Measurements from ENCODE around the gene POLK.

The POLK gene

GRCh38 chr5:75468593-75468992 is 43.1 kb upstream of the POLK start:
- H3K27me3 ChIP-seq (ENCODE audit: insufficient read depth, poor library complexity, severe bottlenecking), result no peaks in the 10 kb centered on the region
- peaks cover 6% of the 10 kb centered on the region for H3K4me1 ChIP-seq (ENCODE audit: insufficient read depth, poor library complexity, severe bottlenecking)
- H3K4me3 ChIP-seq (ENCODE audit: severe bottlenecking), result no peak overlapping the region
- peaks cover 5% of the 10 kb centered on the region for H3K36me3 ChIP-seq (ENCODE audit: low read depth)
- no peak for TF ChIP-seq CTCF (IDR thresholded peaks at IDR 0.05; ENCODE audit: poor library complexity, severe bottlenecking)
- DNase-seq (ENCODE audit: low spot score) (no peak), ATAC-seq (ENCODE audit: low read depth) (no peak)
- H3K9me3 ChIP-seq (ENCODE audit: severe bottlenecking), result peaks cover 12% of the 10 kb centered on the region
- H3K27ac ChIP-seq (ENCODE audit: poor library complexity, severe bottlenecking), result no peak overlapping the region

- no peak overlapping the region for H3K4me3 ChIP-seq (ENCODE audit: severe bottlenecking)
- no peak overlapping the region for H3K27ac ChIP-seq (ENCODE audit: poor library complexity, severe bottlenecking)
- TF ChIP-seq CTCF (IDR thresholded peaks at IDR 0.05; ENCODE audit: poor library complexity, severe bottlenecking), result no peak
- no peaks in the 10 kb centered on the region for H3K27me3 ChIP-seq (ENCODE audit: insufficient read depth, poor library complexity, severe bottlenecking)
- H3K9me3 ChIP-seq (ENCODE audit: severe bottlenecking), result peaks cover 12% of the 10 kb centered on the region
- H3K36me3 ChIP-seq (ENCODE audit: low read depth), result peaks cover 5% of the 10 kb centered on the region
- DNase-seq (ENCODE audit: low spot score) (no peak), ATAC-seq (ENCODE audit: low read depth) (no peak)
- H3K4me1 ChIP-seq (ENCODE audit: insufficient read depth, poor library complexity, severe bottlenecking), result peaks cover 2% of the 10 kb centered on the region
These were observed 42.7 kb upstream of the POLK start for GRCh38 chr5:75469017-75469416.

GRCh38 chr5:75471193-75471592 is 40.5 kb upstream of the POLK start:
- DNase-seq (ENCODE audit: low spot score), result no peak
- no peak for ATAC-seq (ENCODE audit: low read depth)
- Histone ChIP-seq H3K27ac (ENCODE audit: poor library complexity, severe bottlenecking) (no peak overlapping the region), H3K27me3 (ENCODE audit: insufficient read depth, poor library complexity, severe bottlenecking) (no peaks in the 10 kb centered on the region), H3K4me3 (ENCODE audit: severe bottlenecking) (no peak overlapping the region), H3K4me1 (ENCODE audit: insufficient read depth, poor library complexity, severe bottlenecking) (no peaks in the 10 kb centered on the region), H3K36me3 (ENCODE audit: low read depth) (peaks cover 5% of the 10 kb centered on the region), H3K9me3 (ENCODE audit: severe bottlenecking) (peaks cover 12% of the 10 kb centered on the region)
- TF ChIP-seq CTCF (IDR thresholded peaks at IDR 0.05; ENCODE audit: poor library complexity, severe bottlenecking), result no peak

GRCh38 chr5:75472973-75473372 is 38.7 kb upstream of the POLK start:
- no peak overlapping the region for H3K4me3 ChIP-seq (ENCODE audit: severe bottlenecking)
- H3K27ac ChIP-seq (ENCODE audit: poor library complexity, severe bottlenecking), result no peak overlapping the region
- no peaks in the 10 kb centered on the region for H3K4me1 ChIP-seq (ENCODE audit: insufficient read depth, poor library complexity, severe bottlenecking)
- no peaks in the 10 kb centered on the region for H3K27me3 ChIP-seq (ENCODE audit: insufficient read depth, poor library complexity, severe bottlenecking)
- peaks cover 5% of the 10 kb centered on the region for H3K36me3 ChIP-seq (ENCODE audit: low read depth)
- H3K9me3 ChIP-seq (ENCODE audit: severe bottlenecking), result peaks cover 12% of the 10 kb centered on the region
- ATAC-seq (ENCODE audit: low read depth) (no peak), DNase-seq (ENCODE audit: low spot score) (no peak)
- TF ChIP-seq CTCF (IDR thresholded peaks at IDR 0.05; ENCODE audit: poor library complexity, severe bottlenecking), result no peak

- H3K4me3 ChIP-seq (ENCODE audit: severe bottlenecking), result no peak overlapping the region
- ATAC-seq (ENCODE audit: low read depth) (no peak), DNase-seq (ENCODE audit: low spot score) (no peak)
- no peaks in the 10 kb centered on the region for H3K4me1 ChIP-seq (ENCODE audit: insufficient read depth, poor library complexity, severe bottlenecking)
- no peaks in the 10 kb centered on the region for H3K27me3 ChIP-seq (ENCODE audit: insufficient read depth, poor library complexity, severe bottlenecking)
- H3K27ac ChIP-seq (ENCODE audit: poor library complexity, severe bottlenecking), result no peak overlapping the region
- peaks cover 12% of the 10 kb centered on the region for H3K9me3 ChIP-seq (ENCODE audit: severe bottlenecking)
- no peak for TF ChIP-seq CTCF (IDR thresholded peaks at IDR 0.05; ENCODE audit: poor library complexity, severe bottlenecking)
- peaks cover 5% of the 10 kb centered on the region for H3K36me3 ChIP-seq (ENCODE audit: low read depth)
These were observed 38.2 kb upstream of the POLK start for GRCh38 chr5:75473463-75473862.
